Aorta (tissue), 5 donors: ENCODE results near the gene GAS6. TPM values are rescaled to one million over a fixed set of nuclear protein-coding genes. Genes with fewer than 3 reads are reported as not detected.
"Not testable (repeated sequence)": the region's sequence is repeated elsewhere in the genome, so short reads cannot be mapped to it uniquely, and the experiment has no call there.

Experiments used
- ATAC-seq: fragments of 200-7000 bp; cut with Tn5 transposase; one replicate; pipeline ENCODE4 v1.9.1; 2022; ENCODE audit warnings: moderate library complexity; ENCODE audit not compliant: low FRiP score
- DNase-seq, 2 donors: peaks; one replicate each; pipeline ENCODE4 v3.0.0-alpha.2; 2020
- H3K27ac ChIP-seq, 2 donors: one replicate each; pipeline ENCODE4 v1.5.1; 2013; ENCODE audit warnings: low read length in 2 of 2, mild to moderate bottlenecking in 2 of 2, moderate library complexity in 2 of 2, control low read depth in 1 of 2, inconsistent platforms in 1 of 2, low read depth in 1 of 2
- H3K27me3 ChIP-seq, 2 donors: one replicate each; pipeline ENCODE4 v1.6.1; 2013; ENCODE audit warnings: control low read depth in 1 of 2, low read length in 1 of 2, mild to moderate bottlenecking in 1 of 2, moderate library complexity in 1 of 2; ENCODE audit not compliant: insufficient read depth in 2 of 2, control insufficient read depth in 1 of 2
- H3K36me3 ChIP-seq, 2 donors: one replicate each; pipeline ENCODE4 v1.6.1; 2013; ENCODE audit warnings: control low read depth in 1 of 2, low read length in 1 of 2, mild to moderate bottlenecking in 1 of 2; ENCODE audit not compliant: insufficient read depth in 2 of 2, control insufficient read depth in 1 of 2
- H3K4me1 ChIP-seq, 2 donors: one replicate each; pipeline ENCODE4 v1.6.1; 2013; ENCODE audit warnings: low read length in 2 of 2, control low read depth in 1 of 2, mild to moderate bottlenecking in 1 of 2, moderate library complexity in 1 of 2; ENCODE audit not compliant: insufficient read depth in 2 of 2, control insufficient read depth in 1 of 2
- H3K4me3 ChIP-seq, 2 donors: one replicate each; pipeline ENCODE4 v1.5.1; 2013; ENCODE audit warnings: low read length in 2 of 2, control low read depth in 1 of 2, mild to moderate bottlenecking in 1 of 2
- H3K9me3 ChIP-seq: one replicate; pipeline ENCODE4 v1.6.1; 2013; ENCODE audit warnings: mild to moderate bottlenecking, low read length; ENCODE audit not compliant: control insufficient read depth
- WGBS, 2 donors: extraction: QIAGEN DNeasy Blood & Tissue Kit; methylation state at CpG; one replicate each; pipeline ENCODE4 v1.1.7; 2013; 5-methylcytosine and 5-hydroxymethylcytosine counted together
- intact Hi-C, 2 donors: fragments of 100-400 bp; cut with DNase I; formaldehyde crosslinking; loops; one replicate each; pipeline versions ENCODE4 v1.14.2 to v1.15.0; 2022
- polyA plus RNA-seq, 2 donors: library from polyadenylated mRNA; stranded (reverse); fragments of 200-250 nt; gene quantifications; one replicate each; pipeline ENCODE4 v1.2.3, GENCODE V29; 2013
- total RNA-seq, 2 donors: library from RNA; stranded (reverse); fragmentation: NEBNext Ultra II Directional; extraction: Animal tissue kit (Norgen Biotek cat#: 25700); gene quantifications; one replicate each; pipeline ENCODE4 v1.2.1, GENCODE V29; 2021
- donor health status: healthy with polysubstance abuse.
- donor health status: Bipolar disorder and iron deficiency.
- donor health status: DM: no; HTN: no; CAD: no.
- donor health status: DM: no; HTN: no; CAD: no.
- donor health status: DM: yes; HTN: yes; CAD: no.

Gene GAS6
- total and polyA plus RNA-seq, 4 donors: 244 to 509 (median 333) TPM

- ATAC-seq: no peak
- H3K27me3 ChIP-seq: no peaks in the 10 kb centered on the region
- WGBS, 2 donors: 94 to 97% methylated on average over 20 of the region's 20 CpGs
- no peak overlapping the region for H3K27ac ChIP-seq
- H3K36me3 ChIP-seq: peaks cover 0 to 18% of the 10 kb centered on the region in 2 donors
- DNase-seq: no peak
- intact Hi-C loops: no loop called here
- H3K4me3 ChIP-seq: no peak overlapping the region
- no peaks in the 10 kb centered on the region for H3K4me1 ChIP-seq
- H3K9me3 ChIP-seq: no peaks in the 10 kb centered on the region
Observed at GRCh38 chr13:113828282-113828825, 35.5 kb downstream of the GAS6 start.

DNA sequence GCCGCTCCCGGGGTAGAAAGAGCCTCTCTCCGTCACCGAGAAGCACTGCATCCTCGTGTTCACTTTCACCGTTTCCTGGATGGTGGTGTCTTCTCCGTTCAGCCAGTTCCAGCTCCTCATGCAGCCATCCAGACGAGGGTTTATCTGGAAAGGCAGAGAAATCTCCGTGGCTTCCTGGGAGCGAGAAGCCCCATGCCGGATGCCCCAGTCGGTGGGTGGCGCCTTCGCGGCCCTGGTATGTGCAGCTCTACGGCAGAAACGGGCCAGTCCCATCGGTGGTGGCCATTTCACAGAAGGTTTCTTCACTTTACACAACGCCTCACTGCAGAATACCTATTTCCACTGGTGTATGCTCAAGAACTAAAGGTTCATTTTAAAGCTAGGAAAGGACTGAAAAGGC, 36.9 kb downstream of the GAS6 start:
- Histone ChIP-seq H3K4me1 (no peaks in the 10 kb centered on the region), H3K36me3 (peaks cover 0 to 12% of the 10 kb centered on the region in 2 donors), H3K27me3 (no peaks in the 10 kb centered on the region), H3K4me3 (no peak overlapping the region), H3K9me3 (no peaks in the 10 kb centered on the region), H3K27ac (no peak overlapping the region)
- ATAC-seq (no peak), DNase-seq (no peak)
- WGBS, 2 donors: 92 to 94% methylated on average over 19 of the region's 19 CpGs
- intact Hi-C loops: no loop called here

DNA sequence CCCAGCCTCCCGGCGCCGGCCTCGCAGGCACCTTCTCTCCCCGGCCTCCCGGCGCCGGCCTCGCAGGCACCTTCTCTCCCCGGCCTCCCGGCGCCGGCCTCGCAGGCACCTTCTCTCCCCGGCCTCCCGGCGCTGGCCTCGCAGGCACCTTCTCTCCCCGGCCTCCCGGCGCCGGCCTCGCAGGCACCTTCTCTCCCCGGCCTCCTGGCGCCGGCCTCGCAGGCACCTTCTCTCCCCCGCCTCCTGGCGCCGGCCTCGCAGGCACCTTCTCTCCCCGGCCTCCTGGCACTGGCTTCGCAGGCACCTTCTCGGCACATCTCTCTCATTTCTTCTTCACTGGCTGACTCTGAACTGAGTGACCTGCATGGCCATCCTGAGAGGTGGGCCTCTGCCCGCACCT, 37.4 kb downstream of the GAS6 start:
- DNase-seq, H3K27ac ChIP-seq, intact Hi-C loops, ATAC-seq, H3K9me3 ChIP-seq, H3K27me3 ChIP-seq, H3K4me3 ChIP-seq, H3K4me1 ChIP-seq: not testable (repeated sequence)
- WGBS, 2 donors: 86 to 93% methylated on average over 31 to 35 of the region's 35 CpGs
- H3K36me3 ChIP-seq: peaks cover 0 to 16% of the 10 kb centered on the region in 2 donors

DNA sequence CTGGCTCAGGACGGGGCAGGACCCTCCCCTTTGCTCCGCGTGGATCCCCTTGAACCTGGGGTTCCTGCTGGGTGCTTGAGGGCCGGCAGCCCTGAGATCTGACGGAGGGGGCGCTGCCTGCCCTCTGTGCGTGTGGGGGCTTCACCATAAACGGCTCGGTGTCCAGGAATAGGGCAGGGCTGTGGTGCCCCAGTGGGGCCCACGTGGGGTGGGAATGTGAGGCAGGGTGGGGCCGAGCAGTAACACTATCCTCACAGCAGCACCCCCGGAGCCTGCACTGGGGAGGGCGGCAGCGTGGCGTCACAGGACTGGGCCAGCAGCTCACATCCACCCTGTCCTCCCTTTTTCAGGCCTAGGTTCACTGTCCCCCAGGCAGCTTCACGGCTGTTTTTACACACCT, 38.0 kb downstream of the GAS6 start:
- no peaks in the 10 kb centered on the region for H3K4me1 ChIP-seq
- H3K4me3 ChIP-seq: no peak overlapping the region
- 77 to 81% methylated on average over 16 of the region's 16 CpGs for WGBS, 2 donors
- no peak for DNase-seq
- no peaks in the 10 kb centered on the region for H3K27me3 ChIP-seq
- H3K27ac ChIP-seq: no peak overlapping the region
- no peaks in the 10 kb centered on the region for H3K9me3 ChIP-seq
- ATAC-seq: no peak
- intact Hi-C loops: no loop called here
- H3K36me3 ChIP-seq: peaks cover 0 to 12% of the 10 kb centered on the region in 2 donors

- Histone ChIP-seq H3K36me3 (peaks cover 0 to 13% of the 10 kb centered on the region in 2 donors), H3K9me3 (no peaks in the 10 kb centered on the region), H3K27me3 (no peaks in the 10 kb centered on the region), H3K4me3 (no peak overlapping the region), H3K4me1 (no peaks in the 10 kb centered on the region), H3K27ac (no peak overlapping the region)
- no peak for DNase-seq
- WGBS, 2 donors: 83 to 93% methylated on average over 19 of the region's 19 CpGs
- ATAC-seq: no peak
- intact Hi-C loops: no loop called here
Observed at GRCh38 chr13:113823771-113824170, 40.1 kb downstream of the GAS6 start.

DNA sequence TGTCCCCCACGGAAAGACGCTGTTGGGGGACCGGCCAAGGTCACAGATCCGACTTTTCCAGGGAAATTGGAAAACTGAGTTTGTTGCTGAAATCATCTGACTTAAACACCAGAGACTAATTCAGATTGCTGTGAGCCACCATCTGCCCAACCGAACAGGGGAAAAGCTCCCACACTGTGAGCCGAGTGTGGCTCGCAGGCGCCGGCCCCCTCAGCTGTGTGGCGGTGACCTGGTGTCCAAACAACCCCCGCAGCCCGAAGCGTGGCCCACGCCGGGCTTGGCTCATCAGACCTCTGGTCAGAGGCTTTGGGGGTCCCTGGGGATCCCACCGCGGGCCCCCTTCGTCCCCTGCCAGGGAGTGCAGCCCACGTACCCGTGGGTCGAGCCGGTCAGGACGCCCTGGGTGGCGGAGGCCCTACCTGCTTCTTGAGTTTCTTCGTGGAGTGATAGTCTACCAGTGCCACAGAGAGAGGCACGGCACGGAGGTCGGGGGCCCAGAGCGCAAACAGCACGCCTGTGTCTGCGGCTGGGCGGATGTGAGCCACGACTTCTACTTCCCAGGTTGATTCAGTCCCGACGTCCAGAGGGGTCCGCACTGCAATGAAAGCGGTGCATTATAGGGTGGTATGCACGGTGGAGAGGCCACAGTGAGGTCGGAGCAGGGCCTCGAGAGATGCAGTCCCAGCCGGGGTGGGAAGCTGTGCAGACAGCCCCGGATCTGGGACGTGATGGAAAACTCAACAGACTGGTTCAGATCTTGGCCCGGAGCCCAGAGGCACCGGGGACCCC, 40.7 kb downstream of the GAS6 start:
- H3K27ac ChIP-seq: no peak overlapping the region
- no peaks in the 10 kb centered on the region for H3K27me3 ChIP-seq
- no peaks in the 10 kb centered on the region for H3K4me1 ChIP-seq
- intact Hi-C loops: no loop called here
- WGBS, 2 donors: 89 to 90% methylated on average over 45 of the region's 45 CpGs
- no peak overlapping the region for H3K4me3 ChIP-seq
- DNase-seq (no peak), ATAC-seq (no peak)
- H3K36me3 ChIP-seq: peaks cover 0 to 13% of the 10 kb centered on the region in 2 donors
- no peaks in the 10 kb centered on the region for H3K9me3 ChIP-seq

- H3K4me3 ChIP-seq: no peak overlapping the region
- no peaks in the 10 kb centered on the region for H3K9me3 ChIP-seq
- H3K4me1 ChIP-seq: no peaks in the 10 kb centered on the region
- ATAC-seq (no peak), DNase-seq (no peak)
- peaks cover 0 to 10% of the 10 kb centered on the region in 2 donors for H3K36me3 ChIP-seq
- intact Hi-C loops: no loop called here
- WGBS, 2 donors: 96 to 100% methylated on average over 12 of the region's 12 CpGs
- H3K27me3 ChIP-seq: no peaks in the 10 kb centered on the region
- H3K27ac ChIP-seq: no peak overlapping the region
Observed at GRCh38 chr13:113822266-113822665, 41.6 kb downstream of the GAS6 start.

GRCh38 chr13:113821847-113822246, 42.0 kb downstream of the GAS6 start:
- H3K9me3 ChIP-seq: no peaks in the 10 kb centered on the region
- ATAC-seq: no peak
- H3K4me3 ChIP-seq: no peak overlapping the region
- H3K27me3 ChIP-seq: no peaks in the 10 kb centered on the region
- H3K27ac ChIP-seq: peak overlapping the region in 1 of 2 donors; percentile 8
- DNase-seq: peak in 1 of 2 donors; percentile 78
- peaks cover 0 to 10% of the 10 kb centered on the region in 2 donors for H3K36me3 ChIP-seq
- no peaks in the 10 kb centered on the region for H3K4me1 ChIP-seq
- intact Hi-C loops: no loop called here
- WGBS, 2 donors: 92 to 94% methylated on average over 24 of the region's 24 CpGs
